Measurements from ENCODE around the gene DHX58. TPM values are rescaled to one million over a fixed set of nuclear protein-coding genes. Genes with fewer than 3 reads are reported as not detected.
"Not testable (repeated sequence)": the region's sequence is repeated elsewhere in the genome, so short reads cannot be mapped to it uniquely, and the experiment has no call there.

The DHX58 gene
- total RNA-seq = 10 to 100 TPM in 1 of 2 donors, 1 to 10 TPM in 1; 6.7 to 19.7 TPM
- 1 to 10 TPM; 7.6 to 10.0 TPM for polyA plus RNA-seq (ENCODE audit: insufficient read length in 2 of 2)
- long read RNA-seq, donor 1 = 0 reads
- long read RNA-seq, donor 2 = 0 reads
- long read RNA-seq, donor 3 = 0 reads
- long read RNA-seq, donor 4, partial matches to known transcripts = 0 of 5 reads
- long read RNA-seq, donor 4, other reads (novel, unspliced or antisense) = 0 of 5 reads

DNA sequence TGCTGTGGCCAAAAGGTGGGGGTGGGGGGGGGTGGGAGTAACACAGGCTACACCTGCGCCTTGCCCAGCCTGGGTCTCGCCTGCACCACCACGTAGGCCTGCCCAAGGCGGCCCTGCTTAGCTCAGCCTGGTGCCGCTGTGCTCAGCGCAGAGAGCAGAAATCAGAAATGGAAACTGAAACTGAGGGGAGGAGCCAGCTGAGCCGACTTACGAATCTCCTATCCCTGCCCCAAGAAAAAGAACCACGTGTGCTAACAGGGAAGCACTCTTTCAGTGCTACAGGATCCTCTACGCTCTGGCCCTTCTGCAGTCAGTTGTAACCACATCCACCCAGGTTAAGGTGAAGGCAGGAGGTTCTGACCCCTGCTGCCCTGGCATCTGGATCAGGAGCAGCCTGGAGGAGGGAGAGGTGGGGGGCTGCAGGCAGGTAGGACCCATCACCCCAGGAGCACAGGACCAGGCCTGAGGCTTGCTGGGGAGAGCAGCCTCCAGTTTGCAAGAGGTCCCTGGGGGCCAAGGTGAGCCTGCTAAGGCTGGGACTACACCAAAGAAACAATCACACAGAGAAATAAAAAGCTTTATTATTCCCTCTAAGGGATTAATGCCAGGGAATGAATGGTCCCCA lies at the start of gene DHX58:
DHX58 (minus strand) TSS at position 163 of the 625 bp plus-strand sequence. CDS start 822 bp downstream, outside the sequence.
- WGBS (ENCODE audit: insufficient coverage) = 48% methylated on average over 6 of the region's 10 CpGs
- Histone ChIP-seq H3K4me1 (ENCODE audit: control insufficient read depth, insufficient read depth, low read length) (peaks cover 27% of the 10 kb centered on the region), H3K36me3 (ENCODE audit: control insufficient read depth, insufficient read depth, low read length) (peaks cover 50% of the 10 kb centered on the region), H3K9me3 (ENCODE audit: control insufficient read depth, insufficient read depth, low read length) (no peaks in the 10 kb centered on the region), H3K27me3 (ENCODE audit: control insufficient read depth, insufficient read depth, low read length) (no peaks in the 10 kb centered on the region), H3K4me3 (ENCODE audit: low read depth, low read length) (peak within 1 kb of the TSS; percentile 33), H3K27ac (ENCODE audit: low read depth, low read length) (peak within 1 kb of the TSS; percentile 81)
- DNase-seq (ENCODE audit: low read depth in 4 of 6, low spot score in 6 of 6) = peak in 2 of 6 donors; percentile 23 to 76

DNA sequence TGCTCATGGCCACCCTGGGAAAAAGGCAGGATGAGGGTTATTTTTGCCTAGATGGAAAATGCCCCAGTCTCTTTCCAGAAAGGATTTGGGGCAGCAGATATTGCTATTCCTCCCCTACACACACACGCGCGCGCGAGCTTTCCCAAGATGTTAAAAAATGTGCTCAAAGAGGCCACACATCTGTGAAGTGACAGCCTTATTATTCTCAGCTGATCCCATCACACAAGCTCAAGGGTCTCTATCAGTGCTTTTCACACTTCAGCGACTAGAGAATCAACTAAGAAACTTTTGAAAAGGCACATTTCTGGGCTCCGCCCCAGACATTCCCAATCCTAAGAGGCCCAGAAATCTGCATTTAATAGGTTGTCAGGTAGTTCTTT lies 48.0 kb upstream of the DHX58 start:
- H3K4me3 ChIP-seq (ENCODE audit: low read depth, low read length) = no peak overlapping the region
- no peak overlapping the region for H3K27ac ChIP-seq (ENCODE audit: low read depth, low read length)
- WGBS (ENCODE audit: insufficient coverage) = 61% methylated on average over 5 of the region's 7 CpGs
- H3K4me1 ChIP-seq (ENCODE audit: control insufficient read depth, insufficient read depth, low read length) = peaks cover 20% of the 10 kb centered on the region
- H3K27me3 ChIP-seq (ENCODE audit: control insufficient read depth, insufficient read depth, low read length) = no peaks in the 10 kb centered on the region
- H3K36me3 ChIP-seq (ENCODE audit: control insufficient read depth, insufficient read depth, low read length) = peaks cover 3% of the 10 kb centered on the region
- DNase-seq (ENCODE audit: low read depth in 4 of 6, low spot score in 6 of 6) = peak in 1 of 6 donors; percentile 6
- no peaks in the 10 kb centered on the region for H3K9me3 ChIP-seq (ENCODE audit: control insufficient read depth, insufficient read depth, low read length)

DNA sequence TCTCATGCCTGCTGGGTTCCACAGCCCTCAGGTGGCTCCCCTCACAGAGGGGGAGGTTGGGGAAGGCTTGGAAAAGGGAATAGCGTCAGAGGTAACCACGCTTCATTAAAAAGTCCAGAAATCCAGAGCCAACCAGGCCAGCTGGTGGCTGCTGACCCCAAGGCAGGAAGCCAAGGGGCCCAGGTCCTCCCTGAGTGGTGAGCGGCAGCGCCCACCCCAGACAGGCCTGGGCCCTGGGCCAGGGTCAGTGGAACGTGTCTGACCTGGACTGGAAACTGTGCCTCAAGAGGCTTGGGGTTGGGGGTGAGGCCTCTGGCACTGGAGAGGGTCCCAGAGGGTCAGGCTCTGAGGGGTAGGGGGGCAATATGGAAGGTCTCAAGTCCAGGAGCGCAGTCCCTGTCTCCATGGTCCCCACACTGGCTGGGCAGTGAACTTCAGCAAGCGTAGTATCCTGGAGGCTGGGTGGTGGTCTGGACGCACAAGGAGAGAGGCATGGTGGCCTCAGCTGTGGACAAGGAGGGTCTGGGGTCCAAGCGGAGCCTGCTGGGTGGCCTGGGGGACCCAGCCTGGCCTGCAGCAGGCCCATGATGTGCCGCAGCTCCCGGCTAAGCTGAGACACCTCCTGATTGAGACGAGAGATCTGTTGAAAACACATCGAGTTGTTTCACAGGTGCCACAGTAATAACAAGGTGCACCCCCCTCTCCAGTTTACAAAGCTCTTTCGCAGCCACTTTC lies 47.4 kb upstream of the DHX58 start:
- Histone ChIP-seq H3K4me1 (ENCODE audit: control insufficient read depth, insufficient read depth, low read length) (peaks cover 23% of the 10 kb centered on the region), H3K4me3 (ENCODE audit: low read depth, low read length) (no peak overlapping the region), H3K36me3 (ENCODE audit: control insufficient read depth, insufficient read depth, low read length) (peaks cover 3% of the 10 kb centered on the region), H3K9me3 (ENCODE audit: control insufficient read depth, insufficient read depth, low read length) (no peaks in the 10 kb centered on the region), H3K27me3 (ENCODE audit: control insufficient read depth, insufficient read depth, low read length) (no peaks in the 10 kb centered on the region), H3K27ac (ENCODE audit: low read depth, low read length) (no peak overlapping the region)
- DNase-seq (ENCODE audit: low read depth in 4 of 6, low spot score in 6 of 6) = no peak
- 83% methylated on average over 13 of the region's 14 CpGs for WGBS (ENCODE audit: insufficient coverage)

DNA sequence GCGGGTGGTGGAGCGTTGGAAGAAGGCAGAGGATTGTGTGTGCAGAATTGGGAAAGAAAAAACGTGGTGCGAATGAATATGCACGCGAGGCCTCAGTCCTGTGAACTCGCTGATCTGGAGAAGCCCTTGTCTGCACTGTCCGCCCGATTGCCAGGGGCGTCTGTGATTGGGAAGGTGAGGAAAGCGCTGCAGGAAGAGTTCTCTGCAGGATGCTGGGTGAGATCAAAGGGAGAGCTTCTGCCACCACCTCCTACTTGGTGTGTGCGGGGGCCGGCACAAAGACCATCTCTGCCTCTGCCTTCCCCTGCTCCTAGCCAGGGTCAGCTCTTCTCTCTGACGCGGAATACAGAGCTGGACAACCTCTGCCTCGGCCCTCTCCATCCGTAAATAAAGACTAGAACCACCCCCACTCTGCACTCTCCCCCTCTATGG lies 43.1 kb upstream of the DHX58 start:
- H3K4me3 ChIP-seq (ENCODE audit: low read depth, low read length) = peak overlapping the region; percentile 93
- H3K36me3 ChIP-seq (ENCODE audit: control insufficient read depth, insufficient read depth, low read length) = peaks cover 10% of the 10 kb centered on the region
- H3K27ac ChIP-seq (ENCODE audit: low read depth, low read length) = peak overlapping the region; percentile 25
- peaks cover 29% of the 10 kb centered on the region for H3K4me1 ChIP-seq (ENCODE audit: control insufficient read depth, insufficient read depth, low read length)
- DNase-seq (ENCODE audit: low read depth in 4 of 6, low spot score in 6 of 6) = peak in 2 of 6 donors; percentile 24 to 29
- no peaks in the 10 kb centered on the region for H3K9me3 ChIP-seq (ENCODE audit: control insufficient read depth, insufficient read depth, low read length)
- 20% methylated on average over 17 of the region's 17 CpGs for WGBS (ENCODE audit: insufficient coverage)
- no peaks in the 10 kb centered on the region for H3K27me3 ChIP-seq (ENCODE audit: control insufficient read depth, insufficient read depth, low read length)

DNA sequence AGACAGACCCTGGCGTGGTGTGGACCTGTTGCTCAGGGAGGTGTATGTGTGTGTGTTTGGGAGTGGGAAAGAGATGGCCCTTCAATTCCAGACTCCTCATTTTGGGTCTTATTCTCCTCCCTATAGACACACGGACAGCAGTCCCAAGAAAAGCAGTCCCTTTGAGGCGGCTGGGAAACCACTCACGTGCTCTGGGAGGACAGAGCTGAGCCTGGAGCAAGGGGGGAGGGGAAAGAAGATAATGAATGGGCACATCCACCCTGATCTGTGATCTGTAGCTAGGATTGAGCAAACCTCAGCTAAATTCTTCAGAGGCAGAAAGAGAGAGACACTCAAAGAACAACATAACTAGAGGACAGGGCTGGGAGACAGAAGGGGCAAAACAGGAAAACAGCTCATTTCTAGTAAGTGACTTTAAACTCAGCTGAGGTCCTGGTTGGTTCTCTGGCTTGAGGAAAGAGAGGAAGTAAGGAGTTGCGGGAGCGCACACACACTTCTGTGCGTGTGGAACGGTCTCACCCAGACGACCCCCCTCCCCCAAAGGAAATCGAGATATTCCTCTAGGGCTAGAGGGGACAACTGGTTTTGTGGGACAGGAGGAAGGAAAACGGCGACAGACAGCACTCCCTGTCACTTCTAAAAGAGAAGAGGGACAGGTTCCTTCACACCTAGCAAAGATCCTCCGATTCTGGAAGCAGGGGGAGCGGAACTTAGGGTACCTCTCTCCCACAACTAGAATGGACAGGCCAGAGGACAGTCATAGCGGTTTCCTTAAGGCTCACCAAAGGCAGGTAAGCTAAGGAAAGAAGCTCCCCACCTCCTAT lies 41.6 kb upstream of the DHX58 start:
- Histone ChIP-seq H3K36me3 (ENCODE audit: control insufficient read depth, insufficient read depth, low read length) (peaks cover 9% of the 10 kb centered on the region), H3K4me1 (ENCODE audit: control insufficient read depth, insufficient read depth, low read length) (peaks cover 29% of the 10 kb centered on the region), H3K27me3 (ENCODE audit: control insufficient read depth, insufficient read depth, low read length) (no peaks in the 10 kb centered on the region), H3K9me3 (ENCODE audit: control insufficient read depth, insufficient read depth, low read length) (no peaks in the 10 kb centered on the region), H3K4me3 (ENCODE audit: low read depth, low read length) (peak overlapping the region; percentile 93), H3K27ac (ENCODE audit: low read depth, low read length) (peak overlapping the region; percentile 29)
- no peak for DNase-seq (ENCODE audit: low read depth in 4 of 6, low spot score in 6 of 6)
- WGBS (ENCODE audit: insufficient coverage) = 10% methylated on average over 2 of the region's 15 CpGs

DNA sequence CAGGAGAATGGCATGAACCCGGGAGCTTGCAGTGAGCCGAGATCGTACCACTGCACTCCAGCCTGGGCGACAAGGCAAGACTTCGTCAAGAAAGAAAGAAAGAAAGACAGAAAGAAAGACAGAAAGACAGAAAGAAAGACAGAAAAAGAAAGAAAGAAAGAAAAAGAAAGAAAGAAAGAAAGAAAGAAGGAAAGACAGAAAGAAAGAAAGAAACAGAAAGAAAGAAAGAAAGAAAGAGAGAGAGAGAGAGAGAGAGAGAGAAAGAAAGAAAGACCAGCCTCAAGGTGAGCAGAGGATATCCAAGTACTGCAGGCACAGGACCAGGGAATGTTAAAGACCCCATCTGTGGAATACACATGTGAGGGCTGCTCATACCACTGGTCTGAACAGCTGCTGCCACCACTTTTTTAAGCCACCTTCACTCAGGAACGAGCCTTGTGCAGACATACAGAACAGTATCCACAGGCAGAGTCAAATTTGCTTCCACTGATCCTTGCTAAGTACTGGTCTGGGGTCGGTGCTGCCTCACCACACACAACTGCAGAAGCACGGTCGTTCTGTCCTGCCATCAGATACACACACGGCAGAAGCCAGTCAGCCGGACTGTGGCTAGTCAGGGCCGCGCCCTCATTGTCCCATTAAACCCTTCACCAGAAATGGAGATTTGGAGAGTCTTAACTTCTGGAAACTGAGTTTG lies 34.5 kb upstream of the DHX58 start:
- H3K36me3 ChIP-seq (ENCODE audit: control insufficient read depth, insufficient read depth, low read length) = peaks cover 38% of the 10 kb centered on the region
- no peaks in the 10 kb centered on the region for H3K27me3 ChIP-seq (ENCODE audit: control insufficient read depth, insufficient read depth, low read length)
- H3K27ac ChIP-seq (ENCODE audit: low read depth, low read length) = no peak overlapping the region
- no peaks in the 10 kb centered on the region for H3K9me3 ChIP-seq (ENCODE audit: control insufficient read depth, insufficient read depth, low read length)
- WGBS (ENCODE audit: insufficient coverage) = 92% methylated on average over 8 of the region's 13 CpGs
- peaks cover 8% of the 10 kb centered on the region for H3K4me1 ChIP-seq (ENCODE audit: control insufficient read depth, insufficient read depth, low read length)
- no peak for DNase-seq (ENCODE audit: low read depth in 4 of 6, low spot score in 6 of 6)
- no peak overlapping the region for H3K4me3 ChIP-seq (ENCODE audit: low read depth, low read length)

DNA sequence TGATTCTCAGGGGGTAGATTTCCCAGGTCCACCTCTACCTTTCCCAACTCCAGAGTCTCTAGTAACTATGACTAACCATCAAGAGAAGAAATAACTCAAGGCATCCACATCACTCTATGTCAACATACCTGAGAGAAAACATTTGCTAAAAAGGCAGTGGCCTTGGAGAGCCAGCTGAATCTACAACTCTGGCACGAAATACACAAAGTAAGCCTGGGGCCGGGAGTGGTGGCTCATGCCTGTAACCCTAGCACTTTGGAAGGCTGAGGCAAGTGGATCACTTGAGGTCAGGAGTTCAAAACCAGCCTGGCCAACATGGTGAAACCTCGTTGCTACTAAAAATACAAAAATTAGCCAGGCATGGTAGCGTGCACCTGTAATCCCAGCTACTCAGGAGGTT lies 30.6 kb upstream of the DHX58 start:
- Histone ChIP-seq H3K4me1 (ENCODE audit: control insufficient read depth, insufficient read depth, low read length) (peaks cover 25% of the 10 kb centered on the region), H3K36me3 (ENCODE audit: control insufficient read depth, insufficient read depth, low read length) (peaks cover 26% of the 10 kb centered on the region)
- H3K27me3 ChIP-seq (ENCODE audit: control insufficient read depth, insufficient read depth, low read length); DNase-seq (ENCODE audit: low read depth in 4 of 6, low spot score in 6 of 6); H3K4me3 ChIP-seq (ENCODE audit: low read depth, low read length); H3K9me3 ChIP-seq (ENCODE audit: control insufficient read depth, insufficient read depth, low read length); H3K27ac ChIP-seq (ENCODE audit: low read depth, low read length): not testable (repeated sequence)
- WGBS (ENCODE audit: insufficient coverage) = 96% methylated on average over 4 of the region's 4 CpGs

DNA sequence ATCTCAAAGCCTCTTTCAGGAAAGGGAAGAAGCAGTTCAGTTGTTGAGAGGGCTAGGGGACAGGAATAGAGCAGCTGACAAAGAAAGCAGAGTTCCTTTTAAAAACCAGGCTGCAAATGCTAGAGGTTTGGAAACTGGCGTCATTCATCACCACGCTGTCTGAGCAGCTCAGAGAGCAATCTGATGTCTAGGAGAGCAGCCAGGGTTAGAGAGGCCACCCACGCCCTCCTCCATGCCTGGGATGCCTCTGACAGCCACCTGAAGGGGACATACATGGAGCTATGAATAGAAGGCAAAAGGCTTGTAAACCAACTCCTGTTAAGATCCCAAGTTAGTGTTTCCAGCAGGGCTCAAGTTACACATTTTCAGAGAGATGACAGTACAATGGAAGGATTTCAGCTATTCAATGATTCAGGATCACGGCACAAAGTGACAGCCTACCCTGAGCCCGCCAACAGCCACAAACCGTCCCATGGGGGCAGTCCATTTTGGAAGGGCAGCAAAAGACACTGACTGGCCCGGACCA lies 29.9 kb upstream of the DHX58 start:
- H3K27me3 ChIP-seq (ENCODE audit: control insufficient read depth, insufficient read depth, low read length) = no peaks in the 10 kb centered on the region
- no peaks in the 10 kb centered on the region for H3K9me3 ChIP-seq (ENCODE audit: control insufficient read depth, insufficient read depth, low read length)
- H3K4me1 ChIP-seq (ENCODE audit: control insufficient read depth, insufficient read depth, low read length) = peaks cover 26% of the 10 kb centered on the region
- peak in 1 of 6 donors; percentile 15 for DNase-seq (ENCODE audit: low read depth in 4 of 6, low spot score in 6 of 6)
- 74% methylated on average over 7 of the region's 7 CpGs for WGBS (ENCODE audit: insufficient coverage)
- peaks cover 19% of the 10 kb centered on the region for H3K36me3 ChIP-seq (ENCODE audit: control insufficient read depth, insufficient read depth, low read length)
- no peak overlapping the region for H3K4me3 ChIP-seq (ENCODE audit: low read depth, low read length)
- H3K27ac ChIP-seq (ENCODE audit: low read depth, low read length) = no peak overlapping the region

DNA sequence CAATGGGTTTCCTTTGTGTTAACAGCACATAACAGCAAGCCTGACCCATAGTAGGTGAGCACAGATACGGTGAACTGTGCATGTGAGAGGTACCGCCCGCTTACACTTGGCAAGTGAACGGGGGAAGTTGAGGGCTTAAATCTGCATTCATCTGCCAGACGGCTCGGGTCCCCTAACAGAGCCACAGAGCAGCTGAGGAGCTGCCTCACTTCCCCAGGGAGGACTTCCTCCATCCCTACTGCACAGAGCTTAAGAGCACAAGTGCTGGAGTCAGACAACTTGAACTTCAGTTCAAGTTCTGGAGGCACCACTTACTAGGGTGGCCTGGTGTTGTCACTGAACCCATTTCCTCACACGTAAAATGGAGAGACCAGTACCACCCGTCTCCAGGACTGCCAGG lies 28.9 kb upstream of the DHX58 start:
- 71% methylated on average over 8 of the region's 8 CpGs for WGBS (ENCODE audit: insufficient coverage)
- Histone ChIP-seq H3K4me3 (ENCODE audit: low read depth, low read length) (no peak overlapping the region), H3K4me1 (ENCODE audit: control insufficient read depth, insufficient read depth, low read length) (peaks cover 26% of the 10 kb centered on the region), H3K27ac (ENCODE audit: low read depth, low read length) (no peak overlapping the region), H3K9me3 (ENCODE audit: control insufficient read depth, insufficient read depth, low read length) (no peaks in the 10 kb centered on the region), H3K27me3 (ENCODE audit: control insufficient read depth, insufficient read depth, low read length) (no peaks in the 10 kb centered on the region), H3K36me3 (ENCODE audit: control insufficient read depth, insufficient read depth, low read length) (peaks cover 17% of the 10 kb centered on the region)
- DNase-seq (ENCODE audit: low read depth in 4 of 6, low spot score in 6 of 6) = no peak
